H1 (cell line): ENCODE measurements around the gene DUSP7. TPM values are rescaled to one million over a fixed set of nuclear protein-coding genes. Genes with fewer than 3 reads are reported as not detected.

Experiments
- CTCF ChIA-PET: fragments of 300-600 bp; sonication (Branson Sonifier 250); formaldehyde crosslinking; loops from one replicate; lab custom pipeline; 2021; ENCODE audit not compliant: partially characterized antibody; lab: Charles Lee
- POLR2A ChIA-PET: fragments of 300-600 bp; sonication (Branson Sonifier 250); formaldehyde crosslinking; loops from one replicate; lab custom pipeline; 2021; ENCODE audit warnings: inconsistent platforms; ENCODE audit not compliant: partially characterized antibody; lab: Charles Lee
- DNase-seq, 2 experiments: peaks; one replicate each; pipeline versions ENCODE4 v3.0.0 to v3.0.0-alpha.2; 2010 to 2022; ENCODE audit warnings: low spot score in 2 of 2, low read depth in 1 of 2, mixed read lengths in 1 of 2
- FAIRE-seq: peaks from 2 replicates; lab custom pipeline; 2011; peaks lifted over from hg19 to GRCh38; lab: Jason Lieb, UNC
- H2AFZ ChIP-seq: 2 replicates; pipeline ENCODE4 v1.8.1; 2012; ENCODE audit warnings: low read length, inconsistent platforms
- H2AK5ac ChIP-seq: 2 replicates; pipeline ENCODE4 v1.6.1; 2013; ENCODE audit warnings: low read depth, low read length
- H2BK120ac ChIP-seq: replicated peaks from 2 replicates; pipeline ENCODE3; 2013; ENCODE audit warnings: low read depth, low read length, inconsistent platforms
- H2BK12ac ChIP-seq: 2 replicates; pipeline ENCODE4 v1.6.1; 2013; ENCODE audit warnings: low read depth, low read length
- H2BK15ac ChIP-seq: 2 replicates; pipeline ENCODE4 v1.6.1; 2013; ENCODE audit warnings: low read length
- H2BK20ac ChIP-seq: 2 replicates; pipeline ENCODE4 v1.6.1; 2013; ENCODE audit warnings: low read length
- H2BK5ac ChIP-seq: 2 replicates; pipeline ENCODE4 v1.6.1; 2013; ENCODE audit warnings: low read depth, low read length
- H3K14ac ChIP-seq: 2 replicates; pipeline ENCODE4 v1.6.1; 2013; ENCODE audit warnings: inconsistent platforms; ENCODE audit not compliant: insufficient read length
- H3K18ac ChIP-seq: 2 replicates; pipeline ENCODE4 v1.6.1; 2013; ENCODE audit warnings: low read length; ENCODE audit errors: extremely low read depth
- H3K23ac ChIP-seq: 2 replicates; pipeline ENCODE4 v1.6.1; 2013; ENCODE audit warnings: inconsistent platforms; ENCODE audit not compliant: insufficient read length
- H3K23me2 ChIP-seq: 2 replicates; pipeline ENCODE4 v1.6.1; 2013; ENCODE audit warnings: low read depth, low read length
- H3K27ac ChIP-seq: 2 replicates; pipeline ENCODE4 v1.6.1; 2011; ENCODE audit warnings: low read depth, low read length, inconsistent platforms
- H3K27me3 ChIP-seq, 4 experiments: replicated peaks in 1 of 4; 1 replicate in 1 of 4; 2 replicates in 3 of 4; pipeline versions ENCODE4 v1.6.1 to v1.8.1; 2011 to 2013; ENCODE audit warnings: low read length in 3 of 4, mild to moderate bottlenecking in 3 of 4, inconsistent platforms in 2 of 4, mixed read lengths in 2 of 4, moderate library complexity in 1 of 4; ENCODE audit not compliant: control insufficient read depth in 3 of 4, insufficient read depth in 3 of 4; ENCODE audit errors: extremely low read depth in 1 of 4
- H3K36me3 ChIP-seq, 4 experiments: 2 replicates each; pipeline versions ENCODE4 v1.6.1 to v1.8.1; 2011 to 2013; ENCODE audit warnings: mild to moderate bottlenecking in 4 of 4, low read length in 3 of 4, moderate library complexity in 2 of 4, control low read depth in 1 of 4, inconsistent platforms in 1 of 4; ENCODE audit not compliant: insufficient read depth in 4 of 4, control insufficient read depth in 2 of 4
- H3K4ac ChIP-seq: replicated peaks from 2 replicates; pipeline ENCODE3; 2013; ENCODE audit warnings: low read length, low read depth, mixed read lengths, inconsistent platforms; ENCODE audit not compliant: insufficient read length
- H3K4me1 ChIP-seq, 4 experiments: replicated peaks in 1 of 4; 1 replicate in 1 of 4; 2 replicates in 3 of 4; pipeline versions ENCODE4 v1.6.1 to v1.8.1; 2011 to 2013; ENCODE audit warnings: low read length in 3 of 4, inconsistent platforms in 2 of 4, mixed read lengths in 1 of 4; ENCODE audit not compliant: insufficient read depth in 4 of 4, control insufficient read depth in 3 of 4
- H3K4me2 ChIP-seq, 2 experiments: 2 replicates each; pipeline versions ENCODE4 v1.6.1 to v1.8.1; 2011 to 2013; ENCODE audit warnings: low read depth in 2 of 2, low read length in 2 of 2, control low read depth in 1 of 2, inconsistent platforms in 1 of 2, mild to moderate bottlenecking in 1 of 2; ENCODE audit not compliant: insufficient read depth in 1 of 2
- H3K4me3 ChIP-seq, 4 experiments: fragments of 200-600, 300-600 bp in 1 of 4; sonication (generic), shearing (Covaris generic), sonication (Bioruptor Twin) in 1 of 4; 2 replicates each; pipeline versions ENCODE4 v1.5.1 to v1.8.1; 2011 to 2016; ENCODE audit warnings: low read length in 4 of 4, low read depth in 3 of 4, control low read depth in 2 of 4, inconsistent platforms in 2 of 4, mild to moderate bottlenecking in 2 of 4, mixed read lengths in 1 of 4, moderate library complexity in 1 of 4; ENCODE audit not compliant: insufficient read depth in 2 of 4; ENCODE audit errors: extremely low read depth in 1 of 4
- H3K56ac ChIP-seq: replicated peaks from 2 replicates; pipeline ENCODE3; 2013; ENCODE audit warnings: low read depth, mild to moderate bottlenecking, mixed read lengths, low read length, inconsistent platforms; ENCODE audit not compliant: insufficient read length
- H3K79me1 ChIP-seq: 2 replicates; pipeline ENCODE4 v1.6.1; 2013; ENCODE audit warnings: low read depth, low read length, control low read depth
- H3K79me2 ChIP-seq, 2 experiments: 2 replicates each; pipeline versions ENCODE4 v1.6.1 to v1.8.1; 2012 to 2013; ENCODE audit warnings: low read length in 2 of 2, mild to moderate bottlenecking in 2 of 2, inconsistent platforms in 1 of 2; ENCODE audit not compliant: insufficient read depth in 2 of 2, control insufficient read depth in 1 of 2
- H3K9ac ChIP-seq, 4 experiments: replicated peaks in 1 of 4; 1 replicate in 1 of 4; 2 replicates in 3 of 4; pipeline versions ENCODE4 v1.6.1 to v1.8.1; 2011 to 2013; ENCODE audit warnings: low read depth in 3 of 4, low read length in 3 of 4, control low read depth in 2 of 4, mild to moderate bottlenecking in 2 of 4, moderate library complexity in 2 of 4, inconsistent platforms in 1 of 4; ENCODE audit errors: extremely low read depth in 1 of 4
- H3K9me3 ChIP-seq, 2 experiments: 2 replicates each; pipeline versions ENCODE4 v1.6.1 to v1.8.1; 2012 to 2013; ENCODE audit warnings: mild to moderate bottlenecking in 2 of 2, moderate library complexity in 2 of 2, control low read depth in 1 of 2, inconsistent platforms in 1 of 2, low read depth in 1 of 2, low read length in 1 of 2, mixed read lengths in 1 of 2; ENCODE audit not compliant: insufficient read depth in 2 of 2
- H4K20me1 ChIP-seq, 2 experiments: replicated peaks in 1 of 2; 2 replicates each; pipeline versions ENCODE3 to v1.8.1; 2011 to 2013; ENCODE audit warnings: inconsistent platforms in 2 of 2, low read length in 2 of 2, mild to moderate bottlenecking in 1 of 2; ENCODE audit not compliant: insufficient read depth in 2 of 2, control insufficient read depth in 1 of 2
- H4K5ac ChIP-seq: 2 replicates; pipeline ENCODE4 v1.6.1; 2013; ENCODE audit warnings: low read length, low read depth, mixed read lengths, inconsistent platforms; ENCODE audit not compliant: insufficient read length
- H4K8ac ChIP-seq: 2 replicates; pipeline ENCODE4 v1.8.0; 2013; ENCODE audit warnings: mild to moderate bottlenecking, moderate library complexity, low read length, inconsistent platforms; ENCODE audit not compliant: insufficient read depth; ENCODE audit errors: extremely low read depth
- H4K91ac ChIP-seq: replicated peaks from 2 replicates; pipeline ENCODE3; 2013; ENCODE audit warnings: low read length, mixed read lengths, inconsistent platforms; ENCODE audit not compliant: insufficient read length
- MAFK ChIP-seq: IDR thresholded peaks from 2 replicates; pipeline ENCODE4 v1.6.1; 2012; ENCODE audit warnings: low read depth, mild to moderate bottlenecking, improper control_type of control experiment, low read length
- POLR2AphosphoS5 ChIP-seq: IDR thresholded peaks from 2 replicates; pipeline ENCODE4 v1.6.1; 2011; ENCODE audit warnings: low read depth, low read length
- RAD21 ChIP-seq, 2 experiments: IDR thresholded peaks in 1 of 2; conservative IDR thresholded peaks in 1 of 2; 2 replicates each; pipeline ENCODE4 v1.6.1; 2011; ENCODE audit warnings: low read depth in 2 of 2, low read length in 2 of 2, improper control_type of control experiment in 1 of 2, inconsistent platforms in 1 of 2, mild to moderate bottlenecking in 1 of 2, moderate library complexity in 1 of 2
- RBBP5 ChIP-seq: IDR thresholded peaks from 2 replicates; pipeline ENCODE4 v1.7.1; 2012; ENCODE audit warnings: low read depth, mild to moderate bottlenecking, inconsistent platforms, low read length, moderate library complexity, borderline replicate concordance
- SIX5 ChIP-seq: IDR thresholded peaks from 2 replicates; pipeline ENCODE4 v1.6.1; 2011; ENCODE audit warnings: mild to moderate bottlenecking, low read depth, low read length
- ZNF274 ChIP-seq: IDR thresholded peaks from 2 replicates; pipeline ENCODE4 v1.7.0; 2012; ENCODE audit warnings: low read length, borderline replicate concordance; ENCODE audit errors: extremely low read depth
- WGBS, 2 experiments: shearing (Covaris generic) in 1 of 2; methylation state at CpG; one replicate each; pipeline versions ENCODE4 v1.1.6 to v1.1.7; 2013 to 2015; ENCODE audit warnings: low lambda C conversion rate in 2 of 2, mixed read lengths in 2 of 2, inconsistent platforms in 1 of 2, low coverage in 1 of 2, missing lambda C conversion rate in 1 of 2; ENCODE audit not compliant: insufficient replicate concordance in 2 of 2, insufficient coverage in 1 of 2, insufficient read length in 1 of 2; ENCODE audit errors: extremely low coverage in 1 of 2, missing lambda C conversion rate in 1 of 2; 5-methylcytosine and 5-hydroxymethylcytosine counted together
- polyA plus RNA-seq, 7 experiments: library from polyadenylated mRNA; depleted of rRNA in 3 of 7; stranded (reverse) in 5 of 7; unstranded in 2 of 7; fragments of >200 nt in 5 of 7; fragments of 200-250 nt in 2 of 7; gene quantifications; 1 replicate in 5 of 7; 2 replicates in 1 of 7; 4 replicates in 1 of 7; pipeline versions ENCODE4 v1.2.1 to v1.2.3, GENCODE V29; 2011 to 2013; ENCODE audit warnings: missing spikeins in 2 of 7, mixed read lengths in 2 of 7
- total RNA-seq: library from RNA; stranded (reverse); fragmentation: NEBNext Ultra II Directional; extraction: Animal tissue kit (Norgen Biotek cat#: 25700); gene quantifications from 2 replicates; pipeline ENCODE4 v1.2.1, GENCODE V29; 2021

Gene DUSP7
- total and polyA plus RNA-seq, 2 of the 8 experiments (the other 6 are each of a cell fraction or from before 2014, with no cell fraction given): 19.4 to 24.9 TPM

- Histone ChIP-seq H3K79me2 (no peaks in the 10 kb centered on the region), H3K18ac (no peak overlapping the region), H3K14ac (no peak overlapping the region), H4K5ac (no peak overlapping the region), H3K9ac (no peak overlapping the region), H3K4me2 (no peak overlapping the region), H2BK20ac (no peak overlapping the region), H3K23ac (no peak overlapping the region), H3K27me3 (no peaks in the 10 kb centered on the region; a peak in 2 of 7 replicates), H3K56ac (no peak overlapping the region), H3K36me3 (peaks cover 0 to 2% (median 0%) of the 10 kb centered on the region in 4 experiments; a peak in 2 of 8 replicates), H2BK12ac (no peak overlapping the region), H3K4me3 (no peak overlapping the region), H2BK120ac (no peak overlapping the region), H4K8ac (peak overlapping the region; percentile 23; the same call in 1 of the 2 replicates), H3K4ac (no peak overlapping the region), H2BK5ac (no peak overlapping the region), H2AFZ (no peak overlapping the region), H2AK5ac (no peak overlapping the region), H3K9me3 (no peaks in the 10 kb centered on the region), H3K79me1 (no peaks in the 10 kb centered on the region; the same call in 1 of the 2 replicates), H3K4me1 (peaks cover 0 to 4% (median 0%) of the 10 kb centered on the region in 4 experiments; a peak in 2 of 7 replicates), H4K20me1 (peaks cover 7% of the 10 kb centered on the region in 2 experiments), H3K27ac (no peak overlapping the region), H2BK15ac (no peak overlapping the region), H3K23me2 (no peaks in the 10 kb centered on the region), H4K91ac (no peak overlapping the region)
- WGBS, 2 experiments: 95% methylated on average over 5 of the region's 5 CpGs; no CpG with 5 or more reads in 1 of the 2 experiments
- ChIA-PET CTCF (interaction anchor here (1.2 to 14.6 kb wide), 9 partner anchors 10 to 137 kb away, joined by 3 to 168 read pairs (median 15); no protein-coding TSS in a partner anchor), POLR2A (interaction anchor here (1.4 to 2.0 kb wide), 3 partner anchors 9 to 17 kb away, joined by 5 to 6 read pairs (median 5); no protein-coding TSS in a partner anchor)
- TF ChIP-seq ZNF274 (no peak), SIX5 (no peak), RAD21 (IDR thresholded peaks at IDR 0.05 in 1 of 2, conservative IDR thresholded peaks at IDR 0.05 in 1 of 2; ENCODE audit: low read depth in 2 of 2, low read length in 2 of 2) (no peak), POLR2AphosphoS5 (no peak), RBBP5 (no peak), MAFK (no peak)
- FAIRE-seq: no peak
- no peak for DNase-seq
These were observed 27.3 kb upstream of the DUSP7 start for GRCh38 chr3:52083556-52084087.
